Medulla oblongata (tissue), 1 donor: ENCODE measurements around the gene ULK1.

Experiments
- DNase-seq: peaks from one replicate; pipeline ENCODE4 v3.0.0-alpha.2; 2015; ENCODE audit errors: extremely low spot score

The ULK1 gene

GRCh38 chr12:131894313-131894860 lies at the start of gene ULK1:
Gene ULK1 (plus strand): TSS chr12:131894622. CDS start chr12:131895002, 380 bp downstream.
- DNase-seq, result peak; percentile 94

- DNase-seq, result no peak
Observed at GRCh38 chr12:131844656-131845055, 49.8 kb upstream of the ULK1 start.

- no peak for DNase-seq
Observed at GRCh38 chr12:131845121-131845520, 49.3 kb upstream of the ULK1 start.

- DNase-seq, result no peak
Observed at GRCh38 chr12:131847456-131847855, 47.0 kb upstream of the ULK1 start.

GRCh38 chr12:131848753-131849152 lies 45.7 kb upstream of the ULK1 start:
- no peak for DNase-seq

GRCh38 chr12:131849700-131850553 lies 44.5 kb upstream of the ULK1 start:
- DNase-seq, result no peak

GRCh38 chr12:131850856-131851559 lies 43.4 kb upstream of the ULK1 start:
- DNase-seq, result no peak

- DNase-seq, result no peak
Observed at GRCh38 chr12:131851741-131852550, 42.5 kb upstream of the ULK1 start.

GRCh38 chr12:131852551-131853299 lies 41.7 kb upstream of the ULK1 start:
- no peak for DNase-seq

GRCh38 chr12:131853832-131854797 lies 40.3 kb upstream of the ULK1 start:
- DNase-seq, result no peak

- no peak for DNase-seq
Observed at GRCh38 chr12:131854861-131855476, 39.5 kb upstream of the ULK1 start.

GRCh38 chr12:131855521-131856142 lies 38.8 kb upstream of the ULK1 start:
- DNase-seq, result no peak

- DNase-seq, result no peak
Observed at GRCh38 chr12:131856366-131857097, 37.9 kb upstream of the ULK1 start.

GRCh38 chr12:131857908-131858850 lies 36.2 kb upstream of the ULK1 start:
- DNase-seq, result no peak

- no peak for DNase-seq
Observed at GRCh38 chr12:131860472-131861260, 33.8 kb upstream of the ULK1 start.
